SW 1271 (cell line): Measurements from ENCODE around the gene PPP1R12B.
"Not testable (repeated sequence)": the region's sequence is repeated elsewhere in the genome, so short reads cannot be mapped to it uniquely, and the experiment has no call there.

Source experiments
- DNase-seq, 2 experiments: peaks; one replicate each; lab custom pipeline; 2025; lab: John Stamatoyannopoulos, UW

Gene PPP1R12B

DNA sequence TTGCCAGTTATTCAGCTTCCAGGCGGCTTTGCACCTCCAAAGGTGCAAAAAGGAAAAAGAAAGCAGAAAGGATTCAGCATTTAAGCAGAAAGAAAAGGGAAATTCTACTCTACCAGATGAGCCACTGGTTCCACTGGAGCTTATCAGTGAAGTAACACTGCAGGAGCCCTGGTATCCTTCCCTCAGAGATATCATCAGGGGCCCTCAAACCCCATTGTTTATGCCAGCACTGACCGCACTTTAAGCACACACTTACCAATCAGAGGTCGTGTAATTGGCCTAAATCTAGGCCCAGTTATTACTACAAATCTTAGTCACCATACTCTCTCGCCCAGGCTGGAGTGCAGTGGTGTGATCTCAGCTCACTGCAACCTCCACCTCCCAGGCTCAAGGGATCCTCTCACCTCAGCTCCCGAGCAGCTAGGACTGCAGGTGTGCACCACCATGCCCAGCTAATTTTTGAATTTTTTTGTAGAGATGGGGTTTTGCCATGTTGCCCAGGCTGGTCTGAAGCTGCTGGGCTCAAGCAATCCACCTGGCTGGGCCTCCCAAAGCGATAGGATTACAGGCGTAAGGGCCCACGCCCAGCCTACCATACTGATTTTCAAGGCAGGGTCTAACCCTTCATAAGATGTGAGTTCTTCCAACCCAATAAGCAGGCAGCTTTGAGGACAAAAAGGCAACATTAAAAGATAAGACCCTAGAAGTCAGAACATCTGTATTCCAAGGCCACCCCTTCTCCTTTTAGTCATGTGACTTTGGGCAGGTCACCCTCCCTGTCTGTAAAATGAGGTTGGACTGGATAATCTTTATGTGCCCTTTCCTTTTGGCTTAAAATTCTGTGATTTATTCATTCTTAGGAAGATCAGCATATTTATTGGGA, 236.4 kb downstream of the PPP1R12B start:
- DNase-seq: no peak

DNA sequence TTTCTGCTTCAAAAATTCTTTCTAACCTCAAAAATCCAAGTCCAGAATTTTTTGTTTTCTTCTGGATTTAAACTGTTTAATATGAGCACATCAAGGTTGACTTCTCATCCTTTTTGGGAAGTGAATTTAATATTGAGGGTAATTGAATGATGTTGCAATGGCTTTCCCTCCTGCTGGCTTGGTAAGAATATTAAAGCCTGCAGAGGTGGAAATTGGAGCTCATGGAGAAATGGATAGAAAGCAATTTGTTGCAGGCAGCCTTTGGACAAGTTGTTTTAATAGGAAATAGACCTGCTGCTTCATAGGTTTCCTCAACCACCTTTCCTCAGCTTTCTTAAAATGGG, 237.1 kb downstream of the PPP1R12B start:
- DNase-seq: no peak

DNA sequence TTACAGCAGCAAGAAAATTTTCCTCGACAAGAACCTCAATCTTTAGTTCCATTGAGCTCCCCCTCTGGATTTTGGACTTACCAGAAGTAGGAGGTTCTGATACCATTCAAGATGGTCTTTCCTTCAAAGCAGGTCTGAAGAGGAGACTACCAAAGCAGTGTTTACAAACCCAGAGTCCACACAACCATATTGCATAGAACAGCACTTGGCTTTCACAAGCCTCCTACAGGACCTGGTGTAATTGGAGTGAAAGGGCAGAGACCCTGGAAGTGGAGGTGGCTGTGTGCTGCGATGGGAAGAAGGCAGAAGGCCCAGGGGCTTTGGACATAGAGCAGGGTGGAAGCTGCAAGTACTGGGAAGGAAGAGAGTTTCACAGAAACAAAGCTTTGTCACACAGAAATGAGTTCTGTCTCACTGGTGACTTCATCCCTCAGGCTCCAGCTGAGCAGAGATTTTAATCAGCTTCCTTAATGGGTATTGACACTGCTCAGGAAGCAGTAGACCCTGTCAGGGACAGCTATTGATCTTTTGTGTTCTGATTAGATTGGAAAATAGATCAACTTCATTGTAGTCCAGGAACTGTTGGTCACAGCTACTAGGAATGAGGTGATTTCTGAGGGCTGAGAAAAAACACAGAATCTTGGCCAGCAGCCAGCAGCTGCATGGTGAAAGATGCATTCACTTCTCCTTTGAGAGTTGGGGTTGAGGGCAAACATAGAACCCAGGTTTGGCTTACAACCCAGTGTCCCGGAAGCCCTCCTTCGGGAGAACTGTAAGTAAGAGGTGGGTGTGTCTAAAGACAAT, 237.7 kb downstream of the PPP1R12B start:
- no peak for DNase-seq

DNA sequence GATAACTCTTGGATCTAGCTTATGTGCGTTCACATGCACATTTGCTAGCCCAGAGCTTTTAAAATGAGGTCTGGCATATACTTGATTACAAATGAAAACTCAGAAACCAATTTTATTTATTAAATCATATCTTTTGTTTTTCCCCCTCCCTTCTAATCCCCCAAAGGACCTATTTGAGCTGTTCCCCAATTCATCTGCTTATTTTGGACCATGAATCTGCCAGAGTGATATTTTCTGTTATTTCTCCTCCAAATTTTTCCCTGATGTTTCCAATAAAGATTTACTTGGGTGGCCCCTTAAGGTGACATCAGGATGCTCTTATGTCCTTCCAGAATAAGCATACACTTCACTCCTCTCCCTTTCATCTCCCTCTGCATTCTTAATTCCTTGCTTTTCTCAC, 238.4 kb downstream of the PPP1R12B start:
- no peak for DNase-seq

DNA sequence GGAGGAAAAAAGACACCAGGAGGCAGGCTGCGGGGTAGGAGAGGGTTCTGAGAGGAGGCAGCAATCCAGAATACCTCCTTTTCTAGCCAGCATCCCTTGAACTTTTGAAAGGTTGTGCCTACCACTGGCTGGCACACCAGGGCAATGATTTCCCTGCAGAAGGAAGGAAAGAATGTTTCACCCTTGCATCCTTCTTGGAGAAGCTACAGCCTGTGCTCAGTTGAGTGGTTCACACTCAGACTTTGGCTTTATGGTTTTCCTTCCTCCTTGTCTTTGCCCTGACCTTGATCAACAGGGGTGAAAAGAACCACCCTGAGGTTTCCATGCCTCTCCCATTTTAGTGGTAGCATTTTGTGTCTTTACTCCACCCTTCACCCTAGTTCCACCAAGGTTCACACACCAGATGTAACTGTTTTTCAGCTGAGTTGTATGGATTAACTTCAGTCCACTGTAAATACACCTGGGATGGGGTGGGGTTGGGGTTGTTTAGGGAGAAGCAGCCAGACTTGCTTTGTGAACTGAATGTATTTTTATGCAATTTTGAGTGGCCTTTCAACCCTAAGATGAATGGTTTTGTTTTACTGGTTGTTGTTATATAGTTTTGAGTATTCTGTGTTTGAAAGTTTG, 239.5 kb downstream of the PPP1R12B start:
- DNase-seq: no peak

DNA sequence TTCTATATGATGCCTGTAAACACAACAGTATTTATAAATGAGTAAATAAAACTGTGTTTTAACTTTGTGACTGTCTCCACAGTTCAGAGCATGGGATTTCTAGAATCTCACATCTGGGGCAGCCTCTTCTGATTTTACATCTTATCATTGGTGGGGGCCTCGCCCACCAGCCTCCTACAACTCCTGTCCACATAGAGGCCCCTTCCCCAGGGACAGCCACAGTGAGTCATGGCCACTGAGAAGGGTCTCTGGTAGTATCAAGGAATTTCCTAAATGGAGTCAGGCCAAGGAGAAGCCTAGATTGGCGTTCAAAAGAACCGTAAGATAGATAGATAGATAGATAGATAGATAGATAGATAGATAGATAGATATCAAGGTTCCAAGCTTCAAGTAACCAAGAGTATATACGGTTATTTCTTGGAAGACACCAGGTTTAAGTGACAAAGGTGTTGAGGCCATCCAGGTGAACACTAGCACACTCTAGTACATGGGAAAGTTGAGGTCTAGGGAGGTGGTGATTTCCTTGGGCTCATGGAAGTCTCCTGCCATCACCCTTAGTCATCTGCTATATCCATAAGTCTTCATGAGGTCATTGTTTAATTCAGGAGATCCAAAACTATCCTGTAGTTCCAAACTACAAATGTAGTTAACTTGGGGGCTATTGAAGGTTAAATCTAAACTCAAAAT, 240.1 kb downstream of the PPP1R12B start:
- no peak for DNase-seq

DNA sequence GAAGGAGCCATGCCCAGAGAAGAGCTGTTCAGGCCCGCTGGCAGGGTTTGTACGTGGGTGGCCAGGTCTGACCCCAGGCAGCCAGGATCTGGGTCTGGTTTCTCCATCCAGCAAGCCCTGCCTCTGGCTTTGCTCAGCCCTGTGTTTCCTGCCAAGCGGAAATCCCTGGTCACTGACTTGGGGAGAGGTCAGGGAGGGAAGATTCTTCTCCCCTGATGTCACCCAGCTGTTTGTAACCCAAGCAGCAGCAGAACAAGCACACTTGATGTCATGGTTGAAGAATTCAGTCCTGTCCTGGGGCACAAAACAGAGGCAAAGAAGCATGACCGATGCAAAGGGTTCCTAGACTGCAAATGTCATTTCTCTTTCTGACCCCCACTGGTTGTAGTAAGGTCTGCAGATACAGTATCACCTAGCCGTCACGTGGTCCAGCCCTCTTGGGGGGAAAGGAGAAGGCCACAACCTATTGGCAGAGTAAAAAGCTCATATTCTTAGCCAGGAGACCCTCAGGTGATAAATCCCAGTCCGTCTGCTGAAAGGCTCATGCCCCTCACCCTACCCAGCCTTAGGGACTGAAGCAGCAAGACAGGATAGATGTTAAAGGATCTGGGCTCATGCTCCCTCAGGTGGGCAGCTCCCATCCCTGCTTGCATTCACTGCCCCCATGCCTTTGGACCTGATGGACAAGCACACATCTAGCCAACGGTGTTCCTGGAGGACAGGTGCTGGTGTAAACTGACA, 240.9 kb downstream of the PPP1R12B start:
- peak; percentile 86 to 91 for DNase-seq

DNA sequence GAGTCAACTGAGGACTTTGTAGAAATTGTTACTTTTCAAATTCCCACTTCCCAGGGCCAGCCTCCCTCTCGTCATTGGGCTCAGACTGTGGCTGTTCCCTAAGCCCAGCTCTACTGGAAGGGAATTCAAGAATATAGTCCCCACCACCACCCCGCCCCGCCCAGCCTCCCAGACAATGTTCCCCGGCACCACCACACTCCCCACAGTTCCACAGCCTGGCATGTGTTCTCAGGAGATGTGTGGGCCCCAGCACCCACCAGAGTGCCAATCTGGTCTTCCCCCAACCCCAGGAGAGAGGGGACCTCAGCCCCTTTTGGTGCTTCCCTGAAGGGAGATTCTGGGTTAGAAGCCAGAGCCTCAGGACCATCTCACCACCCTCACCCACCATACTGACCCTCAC, 241.6 kb downstream of the PPP1R12B start:
- DNase-seq: no peak

DNA sequence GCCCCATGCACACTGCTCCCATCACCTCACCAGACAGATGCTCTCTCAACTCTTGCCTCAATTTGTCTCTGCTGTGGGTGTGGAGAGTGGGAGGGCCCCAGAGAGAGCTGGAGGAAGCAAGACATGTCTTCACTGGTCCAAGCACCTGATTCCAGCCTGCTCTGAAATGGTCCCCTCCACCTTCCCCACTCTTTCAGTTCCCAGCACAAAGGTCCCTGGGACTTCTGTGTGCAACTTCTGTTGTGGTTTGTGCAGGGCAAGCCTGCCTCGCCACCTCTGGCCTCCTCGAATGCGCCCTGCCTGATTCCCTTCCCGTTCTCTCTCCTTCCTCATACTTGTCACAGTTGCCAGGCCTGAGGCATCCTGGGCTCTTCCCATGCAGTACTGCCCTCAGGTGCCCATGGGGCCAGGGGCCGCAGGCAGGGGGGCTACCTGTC, 242.5 kb downstream of the PPP1R12B start:
- DNase-seq: no peak

DNA sequence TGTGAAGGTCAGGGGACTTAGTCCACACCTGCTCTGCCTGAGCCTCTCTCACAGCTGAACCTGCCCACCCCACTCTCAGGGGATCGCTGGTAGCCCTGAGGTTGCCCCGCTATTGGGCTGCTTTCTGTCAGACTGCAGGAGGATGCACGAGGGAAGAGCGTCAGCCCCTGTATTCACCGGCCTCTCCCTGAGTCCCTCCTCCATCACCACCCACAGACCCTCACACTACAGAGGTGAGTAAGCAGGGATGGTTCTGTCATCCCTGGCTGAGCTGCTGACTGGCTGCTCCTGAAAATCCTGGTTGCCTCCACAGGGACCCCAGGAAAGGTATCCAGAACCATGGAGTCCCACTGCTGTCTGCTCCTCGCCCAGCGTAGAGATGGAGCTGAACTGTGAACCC, 243.0 kb downstream of the PPP1R12B start:
- DNase-seq: no peak

DNA sequence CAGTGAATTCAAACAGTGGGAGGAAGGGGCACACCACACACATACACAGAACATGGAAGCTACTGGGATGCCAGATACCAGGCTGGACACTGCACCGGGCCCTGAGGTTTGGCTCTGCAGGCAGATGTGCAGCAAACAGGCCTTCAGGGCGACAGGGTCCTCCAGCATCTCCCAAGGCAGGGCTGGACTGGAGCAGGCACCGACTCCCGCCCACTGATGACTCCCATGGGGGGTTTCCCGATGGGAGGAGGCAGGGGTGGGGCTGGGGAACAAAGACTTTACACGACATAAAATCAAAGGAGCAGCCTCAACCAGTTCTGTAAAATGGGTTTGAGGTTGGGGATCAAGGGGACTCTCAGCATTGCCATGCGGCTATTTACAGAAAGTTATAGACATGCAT, 243.6 kb downstream of the PPP1R12B start:
- DNase-seq: no peak

DNA sequence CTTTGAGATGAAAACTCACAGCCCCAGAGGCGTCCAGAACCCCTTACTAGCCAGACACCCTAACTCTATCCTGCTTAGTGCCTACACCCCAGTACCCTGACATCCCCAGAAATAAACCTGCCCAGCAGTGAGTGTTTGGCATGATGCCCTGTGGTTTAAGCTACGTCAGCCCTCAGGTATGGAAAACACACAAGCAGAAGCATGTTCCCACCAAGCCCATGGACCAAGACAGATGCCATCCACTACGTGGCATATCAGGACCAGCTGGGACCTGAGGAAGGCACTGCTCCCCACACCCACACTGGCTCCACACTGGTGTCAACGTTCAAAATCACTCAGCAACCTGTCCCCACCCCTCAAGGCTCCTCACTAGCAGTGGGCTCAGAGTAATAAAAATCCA, 245.3 kb downstream of the PPP1R12B start:
- DNase-seq: no peak

DNA sequence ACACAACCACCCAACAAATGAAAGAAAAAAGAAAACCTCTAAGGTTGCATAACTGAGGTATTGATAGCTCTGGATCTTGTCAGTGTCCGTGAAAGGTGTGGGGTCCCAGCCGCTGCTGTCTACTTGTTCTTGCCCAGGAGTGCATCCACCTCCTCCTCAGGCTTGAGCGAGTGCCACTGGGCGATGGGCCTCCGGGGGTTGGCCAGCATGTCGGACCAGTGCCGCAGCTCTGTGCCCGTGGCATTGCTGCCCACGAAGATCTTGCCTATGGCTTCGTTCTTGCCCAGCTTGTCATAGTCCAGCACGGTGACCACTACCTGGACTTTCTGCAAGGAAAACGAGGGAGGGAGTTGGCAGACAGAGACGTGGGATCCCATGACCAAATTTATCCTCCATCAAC, 248.1 kb downstream of the PPP1R12B start:
- DNase-seq: no peak

DNA sequence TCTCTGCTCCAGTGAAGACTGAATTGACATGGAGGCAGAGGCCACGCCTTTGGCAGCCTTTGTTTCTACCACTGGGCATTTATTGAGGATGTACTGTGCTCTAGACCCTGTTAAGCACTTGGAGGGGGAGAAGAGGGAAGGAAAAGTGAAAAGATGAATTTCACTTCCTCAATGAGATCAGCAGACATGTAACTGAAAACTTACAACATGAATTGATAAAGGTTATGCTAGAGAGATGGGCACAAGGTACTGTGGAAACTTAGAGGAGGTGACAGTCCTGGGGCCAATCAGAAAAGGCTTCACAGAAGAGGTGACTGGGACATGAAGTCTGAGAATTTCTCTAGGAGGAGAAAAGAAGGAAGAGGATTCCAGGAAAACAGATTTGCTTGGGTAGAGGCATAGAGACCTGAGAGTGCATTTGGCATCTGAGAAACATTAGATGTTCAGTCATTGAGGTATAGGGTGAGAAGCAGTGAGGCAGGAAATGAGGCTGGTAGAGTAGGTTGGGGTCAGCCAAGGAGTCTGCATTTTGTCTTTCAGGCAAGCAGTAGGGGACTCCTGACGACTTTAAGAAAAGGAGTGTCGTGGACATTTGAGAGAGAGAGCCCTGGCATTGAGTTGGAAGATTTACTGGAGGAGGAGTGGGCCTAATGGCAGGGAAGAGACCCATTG, 248.7 kb downstream of the PPP1R12B start:
- DNase-seq: no peak

DNA sequence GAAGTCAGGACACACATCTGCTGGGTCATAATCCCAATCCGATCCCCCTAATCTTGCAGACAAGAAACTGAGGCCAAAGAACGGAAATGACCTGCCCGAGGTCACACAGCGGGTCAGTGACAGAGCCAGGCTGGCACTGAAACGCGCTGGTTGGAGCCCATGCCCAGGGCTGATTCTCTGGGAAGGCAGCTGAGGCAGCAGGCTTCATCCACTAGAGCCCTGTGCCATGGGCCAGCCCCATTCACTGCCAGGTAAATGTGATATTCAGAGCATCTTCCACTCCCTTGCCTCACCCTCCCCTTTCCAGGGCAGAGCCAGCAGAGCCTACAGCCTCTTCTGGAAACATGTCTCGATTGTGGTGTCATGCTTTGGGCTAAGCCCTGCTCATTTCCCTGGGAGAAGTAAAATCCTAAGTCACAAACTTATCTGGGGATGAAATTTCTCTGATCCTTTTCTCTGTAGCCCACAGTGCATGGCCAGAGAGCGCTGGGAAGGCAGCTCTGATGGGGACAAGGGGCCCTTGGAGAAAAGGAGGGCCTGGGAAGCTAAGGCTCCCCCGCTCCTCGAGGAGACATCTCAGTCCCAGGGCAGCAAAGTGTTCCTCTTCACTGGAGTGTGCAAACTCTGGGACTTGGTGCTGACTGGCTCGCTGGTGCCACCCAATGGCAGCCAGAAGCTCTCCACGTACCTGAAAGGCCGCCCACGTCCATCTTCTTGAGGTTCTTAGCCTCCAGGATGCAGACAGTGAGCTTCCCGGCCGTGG, 251.4 kb downstream of the PPP1R12B start:
- peak in 1 of 2 experiments; percentile 48 for DNase-seq

DNA sequence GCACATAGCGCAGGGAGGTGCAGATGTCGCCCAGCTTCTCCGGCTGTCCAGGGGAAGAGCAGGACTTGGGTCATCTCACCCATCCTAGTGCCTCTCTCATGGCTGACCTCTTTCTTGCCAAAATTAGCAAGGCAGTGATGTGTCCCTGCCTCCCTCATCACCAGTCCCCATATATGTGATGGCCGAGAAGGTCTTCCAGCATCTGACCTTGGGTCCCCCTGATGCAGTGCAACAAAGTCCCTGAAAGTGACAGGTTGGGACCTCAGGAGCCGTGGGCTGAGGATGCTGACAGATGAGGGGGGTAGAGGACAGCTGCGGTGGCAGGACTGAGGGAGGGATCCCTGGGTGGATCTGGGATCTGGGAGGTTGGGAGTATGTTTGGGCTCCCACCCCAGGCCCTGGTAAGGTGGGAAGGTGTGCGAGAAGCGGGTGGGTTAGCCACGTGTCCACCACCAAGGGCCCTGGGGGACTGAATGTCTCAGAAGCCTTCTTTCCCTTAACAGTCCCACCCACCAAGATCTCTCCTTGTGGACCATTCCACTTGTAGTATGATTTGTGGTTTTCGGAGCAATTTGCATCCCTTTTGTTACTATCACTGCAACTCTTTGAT, 252.0 kb downstream of the PPP1R12B start:
- DNase-seq: no peak

DNA sequence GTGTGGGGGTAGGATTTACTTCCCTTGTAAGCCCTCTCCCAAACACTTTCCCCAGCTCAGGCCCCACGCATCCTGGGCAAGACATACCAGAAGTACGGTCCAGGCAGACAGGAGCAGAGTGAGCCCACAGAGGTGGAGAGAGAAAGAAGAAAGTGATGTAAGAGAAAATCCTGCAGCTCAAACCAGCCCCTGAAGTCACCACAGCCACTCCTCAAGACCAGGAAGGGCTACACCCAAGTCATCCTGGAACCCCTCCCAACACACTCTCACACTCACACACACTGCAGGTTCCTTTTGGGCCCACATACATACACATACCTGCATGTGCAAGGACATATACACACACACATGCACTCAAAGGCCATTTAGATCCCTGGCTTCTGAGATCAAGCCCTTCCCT, 254.9 kb downstream of the PPP1R12B start:
- DNase-seq: no peak

DNA sequence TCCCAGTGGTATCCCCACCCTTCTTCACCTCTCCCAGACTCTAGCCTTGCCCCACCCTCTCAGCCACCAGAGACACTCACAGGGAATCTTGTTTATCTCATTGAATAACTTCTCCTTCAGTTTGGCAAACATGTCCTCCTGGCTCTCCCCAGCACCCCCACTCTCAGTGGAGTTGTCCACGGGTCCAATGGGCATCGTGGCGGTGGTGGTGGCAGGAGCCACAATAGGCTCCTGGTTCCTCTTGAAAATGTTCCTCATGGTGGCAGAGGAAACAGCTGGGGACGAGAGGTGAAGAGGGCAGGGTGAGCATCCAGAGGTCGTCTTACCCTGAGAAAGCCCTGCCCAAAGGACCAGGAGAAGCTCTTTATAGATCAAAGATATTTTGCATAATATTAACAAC, 257.0 kb downstream of the PPP1R12B start:
- no peak for DNase-seq

DNA sequence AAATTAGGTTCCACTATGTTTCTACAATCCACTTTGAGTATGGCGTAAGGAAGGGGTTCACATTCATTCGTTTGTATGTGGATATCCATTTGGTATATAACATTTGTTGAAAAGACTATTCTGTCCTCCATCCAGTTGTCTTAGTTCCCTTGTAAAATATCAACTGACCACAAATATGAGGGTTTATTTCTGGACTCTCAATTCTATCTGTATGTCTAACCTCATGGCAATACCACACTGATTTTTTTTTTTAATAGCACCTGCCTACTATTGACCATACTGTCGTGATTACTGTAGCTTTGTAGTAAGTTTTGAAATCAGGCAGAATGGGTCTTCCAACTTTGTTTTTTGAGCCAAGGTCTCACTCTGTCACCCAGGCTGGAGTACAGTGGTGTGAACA, 263.5 kb downstream of the PPP1R12B start:
- not testable (repeated sequence) for DNase-seq

DNA sequence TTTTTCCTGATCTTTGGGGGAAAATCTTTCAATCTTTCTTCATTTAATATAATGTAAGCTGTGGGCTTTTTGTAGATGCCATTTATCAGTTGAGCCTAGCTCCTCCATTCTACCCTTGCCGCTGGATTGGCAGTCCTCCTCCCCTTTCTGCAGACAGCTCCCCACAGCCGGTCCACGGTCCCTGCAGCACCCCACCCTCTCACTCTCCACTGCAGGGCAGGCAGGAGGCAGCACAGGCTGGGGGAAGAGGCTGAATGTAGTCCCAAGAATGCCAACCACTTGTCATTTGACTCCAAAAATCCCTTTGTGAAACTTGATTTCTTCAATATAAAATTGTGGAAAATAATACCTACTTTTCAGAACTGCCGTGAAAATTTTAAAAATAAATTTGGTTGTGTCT, 265.1 kb downstream of the PPP1R12B start:
- no peak for DNase-seq
